ENCODE measurements around the gene DIPK1B.
"Not testable (repeated sequence)": the region's sequence is repeated elsewhere in the genome, so short reads cannot be mapped to it uniquely, and the experiment has no call there.

DIPK1B gene

DNA sequence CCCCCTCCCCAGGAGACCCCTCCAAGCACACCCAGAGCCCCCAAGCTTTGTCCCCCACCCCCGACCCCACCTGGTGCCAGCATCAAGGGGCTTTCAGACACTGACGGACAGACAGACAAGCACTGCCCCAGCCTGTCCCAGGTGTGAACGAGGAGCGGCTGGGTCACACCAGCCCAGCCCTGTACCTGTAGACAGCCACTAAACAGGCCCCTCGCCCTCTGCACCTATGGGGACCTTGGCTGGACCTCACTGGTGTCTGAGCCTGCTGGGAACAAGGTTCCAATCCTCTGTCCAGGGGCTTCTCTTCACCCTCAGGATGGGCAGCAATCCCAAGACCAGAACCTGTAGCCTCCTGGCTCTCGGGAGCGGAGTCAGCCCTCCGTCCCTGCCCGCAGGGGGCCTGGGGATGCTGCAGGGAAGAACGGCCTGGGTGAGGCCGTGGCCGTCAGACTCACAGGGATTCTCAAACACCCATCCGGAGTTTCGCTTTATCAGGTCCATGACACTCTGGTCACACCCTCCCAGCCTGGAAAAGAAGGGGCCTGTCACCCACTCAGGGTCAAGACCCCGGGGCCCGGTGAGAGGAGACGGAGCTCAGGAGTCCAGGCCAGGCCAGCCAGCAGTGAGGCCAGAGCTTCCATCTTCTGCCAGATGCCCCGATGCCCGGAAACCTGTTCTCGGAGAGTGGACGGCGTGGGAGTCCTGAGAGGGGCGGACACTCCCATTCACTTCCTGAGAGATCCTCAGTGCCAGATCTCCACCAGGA is 33.2 kb downstream of the DIPK1B start:
- in situ Hi-C loops (cut with MboI; ENCODE audit: low pct_unique_long_range_greater_than_20kb, low sequenced_read_pairs) = no loop called here

DNA sequence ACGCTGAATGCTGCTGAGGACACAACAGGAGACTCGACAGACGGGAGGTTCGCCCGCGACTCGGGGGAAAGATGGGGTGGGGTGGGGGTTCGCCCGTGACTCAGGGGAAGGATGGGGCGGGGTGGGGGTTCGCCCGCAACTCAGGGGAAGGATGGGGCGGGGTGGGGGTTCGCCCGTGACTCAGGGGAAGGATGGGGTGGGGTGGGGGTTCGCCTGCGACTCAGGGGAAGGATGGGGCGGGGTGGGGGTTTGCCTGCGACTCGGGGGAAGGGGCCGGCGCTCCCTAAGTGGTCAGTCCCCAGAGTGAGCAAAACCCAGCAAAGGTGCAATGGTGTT is 33.8 kb downstream of the DIPK1B start:
- in situ Hi-C loops (cut with MboI; ENCODE audit: low pct_unique_long_range_greater_than_20kb, low sequenced_read_pairs) = no loop called here
- no peak for DNase-seq

More for the DNA sequence above, 33.2 kb downstream of the DIPK1B start:
- no peak for DNase-seq

DNA sequence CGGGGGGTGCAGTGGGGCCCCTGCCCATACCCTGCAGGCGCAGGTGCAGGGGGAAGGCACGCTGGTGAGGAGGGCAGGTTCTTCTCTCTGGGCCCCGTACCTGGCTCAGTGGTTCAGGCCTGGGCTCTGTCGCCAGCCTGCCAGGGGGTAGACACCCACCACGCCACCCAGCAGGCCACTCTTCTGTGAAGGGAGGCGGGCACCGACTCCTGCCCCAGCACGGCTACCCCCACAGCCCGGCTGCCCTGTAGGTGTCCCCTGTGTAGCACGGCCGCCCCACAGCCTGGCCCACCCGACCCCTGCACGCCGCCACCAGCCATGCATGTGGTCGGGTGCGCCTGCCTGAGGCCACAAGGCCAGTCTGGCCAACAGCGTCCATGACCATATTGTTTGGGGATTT is 34.2 kb downstream of the DIPK1B start:
- in situ Hi-C loops (cut with MboI; ENCODE audit: low pct_unique_long_range_greater_than_20kb, low sequenced_read_pairs) = no loop called here
- DNase-seq = no peak

DNA sequence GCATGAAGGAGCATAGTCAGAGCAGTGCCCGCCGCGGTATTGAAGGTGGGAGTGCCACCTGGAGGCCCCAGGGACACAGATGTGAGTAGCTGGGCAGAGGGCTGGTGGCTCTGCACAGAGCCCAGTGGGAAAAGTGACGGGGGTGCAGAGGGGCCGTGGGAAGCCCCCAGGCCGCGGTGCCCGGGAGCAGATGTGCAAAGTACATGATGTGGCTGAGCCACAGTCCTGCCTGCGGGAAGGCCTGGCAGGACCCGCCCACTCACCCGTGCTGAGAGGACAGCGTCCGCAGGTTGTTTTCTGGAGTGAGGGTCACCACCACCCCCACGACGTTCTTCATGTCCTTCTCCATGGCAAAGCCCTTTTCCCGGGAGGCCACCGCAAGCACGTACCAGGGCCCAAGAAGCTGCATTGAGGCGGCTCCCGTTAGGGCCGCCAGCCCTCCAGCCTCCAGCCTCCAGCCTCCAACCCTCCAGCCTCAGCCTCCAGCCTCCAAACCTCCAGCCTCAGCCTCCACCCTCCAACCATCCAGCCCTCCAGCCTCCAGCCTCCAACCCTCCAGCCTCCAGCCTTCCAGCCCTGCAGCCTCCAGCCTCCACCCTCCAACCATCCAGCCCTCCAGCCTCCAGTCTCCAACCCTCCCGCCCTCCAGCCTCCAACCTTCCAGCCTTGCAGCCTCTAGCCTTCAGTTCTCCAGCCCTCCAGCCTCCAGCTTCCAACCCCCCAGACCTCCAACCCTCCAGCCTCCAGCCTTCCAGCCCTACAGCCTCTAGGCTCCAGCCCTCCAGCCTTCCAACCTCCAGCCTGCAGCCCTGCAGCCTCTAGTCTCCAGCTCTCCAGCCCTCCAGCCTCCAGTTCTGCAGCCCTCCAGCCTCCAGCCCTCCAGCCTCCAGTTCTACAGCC is 35.0 kb downstream of the DIPK1B start:
- in situ Hi-C loops (cut with MboI; ENCODE audit: low pct_unique_long_range_greater_than_20kb, low sequenced_read_pairs) = no loop called here

DNA sequence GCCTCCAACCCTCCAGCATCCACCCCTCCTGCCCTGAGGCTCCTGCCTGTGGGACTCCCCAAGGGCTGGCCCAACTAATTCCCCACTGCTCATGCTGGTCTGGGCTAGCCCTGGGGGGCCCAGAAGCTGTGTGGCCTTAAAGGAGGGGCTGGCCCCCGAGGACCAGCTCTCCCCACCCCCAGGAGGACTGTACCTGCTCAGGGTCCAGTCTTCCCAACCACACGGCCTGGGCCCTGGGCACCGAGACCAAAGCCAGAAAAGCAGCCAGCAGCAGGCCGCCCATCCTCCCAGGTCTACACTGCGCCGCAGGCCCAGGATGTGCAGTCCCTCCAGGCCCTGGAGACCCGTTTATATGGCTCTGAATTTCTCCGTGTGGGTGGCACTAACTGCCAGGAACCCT is 35.8 kb downstream of the DIPK1B start, which contains the start of gene LCN6:
Gene LCN6 (minus strand): TSS at position 325 of the 400 bp plus-strand sequence. CDS start 42 bp downstream, at position 283.
- DNase-seq = no peak
- in situ Hi-C loops (cut with MboI; ENCODE audit: low pct_unique_long_range_greater_than_20kb, low sequenced_read_pairs) = no loop called here

More for the DNA sequence above, 35.0 kb downstream of the DIPK1B start:
- no peak for DNase-seq

DNA sequence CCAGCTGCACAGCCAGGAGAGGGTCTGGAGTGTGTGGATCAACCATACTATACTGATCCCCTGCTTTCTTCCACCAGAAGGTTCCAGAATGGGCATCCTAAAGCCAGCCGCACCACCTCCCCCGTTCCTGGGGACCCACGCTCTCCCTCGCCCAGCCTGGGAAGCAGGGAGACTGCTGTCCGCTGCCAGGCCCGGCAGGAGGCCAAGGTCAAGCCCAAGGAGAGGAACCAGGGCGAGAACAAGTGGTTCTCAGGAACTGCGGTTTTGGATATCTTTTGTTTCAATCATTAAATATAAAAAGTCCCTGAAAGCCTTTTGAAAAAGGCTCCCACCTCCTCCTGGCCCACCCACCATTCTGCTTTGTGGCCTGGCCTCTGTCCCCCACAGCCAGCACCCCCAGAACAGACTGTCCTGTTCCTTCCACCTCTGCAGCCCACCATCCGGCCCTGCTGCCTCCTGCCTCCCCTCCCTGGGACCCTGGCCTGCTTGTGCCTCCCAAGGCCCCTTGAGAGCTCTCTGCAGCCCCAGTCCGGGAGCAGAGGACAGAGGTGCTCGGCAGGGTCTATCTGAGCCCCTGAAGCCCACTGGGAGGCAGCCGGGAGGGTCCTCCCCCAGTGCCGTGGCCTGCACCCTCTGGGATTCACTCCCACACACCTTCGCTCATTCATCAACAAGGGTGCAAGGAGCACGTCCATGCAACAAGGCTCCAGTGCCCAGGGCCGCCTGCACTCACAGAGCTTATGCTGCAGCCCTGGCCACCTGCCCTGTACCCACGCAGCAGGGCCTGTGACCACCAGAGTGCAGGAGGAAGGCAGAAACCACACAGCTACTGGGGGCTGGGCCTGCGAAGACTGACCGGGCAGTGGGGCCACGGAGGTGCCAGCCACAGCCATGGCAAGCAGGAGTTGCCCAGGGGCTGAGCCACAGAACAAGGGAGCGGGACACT is 36.6 kb downstream of the DIPK1B start:
- DNase-seq = no peak
- in situ Hi-C loops (cut with MboI; ENCODE audit: low pct_unique_long_range_greater_than_20kb, low sequenced_read_pairs) = no loop called here

DNA sequence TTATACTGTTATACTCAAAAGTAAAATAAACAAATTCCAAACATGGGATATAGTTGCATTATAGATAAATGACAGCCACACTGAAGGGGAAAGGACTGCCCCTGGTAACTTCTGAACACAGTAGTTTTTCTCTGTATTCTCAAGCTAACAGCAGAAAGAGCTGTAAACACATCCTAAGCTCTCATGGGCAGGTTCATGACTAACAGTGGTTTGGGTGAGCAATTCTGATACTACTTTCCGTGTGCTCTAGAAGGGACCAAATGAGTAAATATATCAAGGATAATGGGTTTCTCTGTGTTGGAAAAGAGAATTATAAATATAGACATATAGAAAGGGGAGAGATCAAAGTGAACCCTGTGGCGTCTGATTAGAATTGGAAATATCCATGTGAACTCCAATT is 38.2 kb downstream of the DIPK1B start:
- in situ Hi-C loops (cut with MboI; ENCODE audit: low pct_unique_long_range_greater_than_20kb, low sequenced_read_pairs) = no loop called here
- no peak for DNase-seq

DNA sequence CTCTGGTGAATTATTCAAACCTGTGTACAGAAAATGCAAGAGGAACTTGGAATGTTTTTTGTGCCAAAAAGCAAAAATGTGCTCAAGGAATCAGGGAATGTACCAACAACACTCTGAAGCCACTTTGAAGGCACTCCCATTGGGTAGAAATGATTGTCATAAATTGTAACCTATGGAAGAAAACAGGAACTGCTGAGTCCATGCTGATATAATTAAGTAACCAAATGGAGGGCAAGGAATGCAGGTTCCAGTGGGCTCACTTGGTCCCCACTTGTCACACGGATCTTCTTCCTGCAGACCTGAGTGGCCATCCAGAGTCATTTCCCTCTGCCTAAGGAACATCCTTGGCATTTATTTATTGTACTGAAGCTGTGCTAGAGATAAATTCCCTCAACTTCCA is 38.9 kb downstream of the DIPK1B start:
- in situ Hi-C loops (cut with MboI; ENCODE audit: low pct_unique_long_range_greater_than_20kb, low sequenced_read_pairs) = no loop called here

DNA sequence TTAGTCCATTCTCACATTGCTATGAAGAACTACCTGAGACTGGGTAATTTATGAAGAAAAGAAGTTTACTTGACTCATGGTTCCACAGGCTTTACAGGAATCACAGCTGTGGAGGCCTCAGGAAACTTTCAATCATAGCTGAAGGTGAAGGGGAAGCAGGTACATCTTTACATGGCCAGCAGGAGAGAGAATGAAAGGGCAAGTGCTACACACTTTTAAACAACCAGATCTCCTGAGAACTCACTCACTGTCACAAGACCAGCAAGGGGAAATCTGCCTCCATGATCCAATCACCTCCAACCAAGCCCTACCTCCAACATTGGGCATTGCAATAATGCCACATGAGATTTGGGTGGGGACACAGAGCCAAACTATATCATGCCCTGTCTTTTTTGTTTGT is 39.4 kb downstream of the DIPK1B start:
- in situ Hi-C loops (cut with MboI; ENCODE audit: low pct_unique_long_range_greater_than_20kb, low sequenced_read_pairs) = no loop called here
- DNase-seq = no peak

More for the DNA sequence above, 38.9 kb downstream of the DIPK1B start:
- DNase-seq = no peak

DNA sequence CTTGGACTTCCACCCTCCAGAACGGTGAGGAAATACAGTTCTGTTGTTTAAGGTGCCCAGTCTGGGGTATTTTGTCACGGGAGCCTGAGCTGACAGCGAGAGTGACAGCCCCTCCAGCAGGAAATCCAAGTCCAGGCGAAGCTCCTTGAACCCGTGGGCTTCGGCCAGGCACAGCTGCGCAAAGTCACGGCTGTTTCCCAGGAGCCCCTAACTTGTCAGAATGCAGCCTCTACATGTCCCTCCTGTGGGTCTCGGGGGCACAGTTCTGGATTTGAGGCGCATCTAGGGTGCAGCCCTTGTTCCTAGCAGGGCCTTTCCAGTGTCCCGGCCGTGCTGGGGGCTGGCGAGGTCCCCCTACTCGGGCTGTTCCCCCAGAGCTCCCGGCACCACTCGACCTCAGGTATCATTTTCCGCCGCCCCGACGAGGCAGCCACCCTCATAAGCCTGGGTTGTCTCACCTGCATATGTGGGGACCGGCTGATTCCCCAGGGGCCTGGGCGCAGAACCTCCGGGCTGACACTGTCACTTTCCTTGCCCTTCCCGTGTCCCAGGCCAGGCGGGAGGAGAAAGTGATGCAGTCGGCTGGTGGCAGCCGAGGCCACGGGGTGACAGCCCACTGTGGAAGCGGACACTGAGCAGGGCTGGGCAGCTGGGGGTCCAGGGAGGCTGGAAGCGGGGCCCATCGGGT is 41.1 kb downstream of the DIPK1B start:
- no peak for DNase-seq
- in situ Hi-C loops (cut with MboI; ENCODE audit: low pct_unique_long_range_greater_than_20kb, low sequenced_read_pairs) = no loop called here

DNA sequence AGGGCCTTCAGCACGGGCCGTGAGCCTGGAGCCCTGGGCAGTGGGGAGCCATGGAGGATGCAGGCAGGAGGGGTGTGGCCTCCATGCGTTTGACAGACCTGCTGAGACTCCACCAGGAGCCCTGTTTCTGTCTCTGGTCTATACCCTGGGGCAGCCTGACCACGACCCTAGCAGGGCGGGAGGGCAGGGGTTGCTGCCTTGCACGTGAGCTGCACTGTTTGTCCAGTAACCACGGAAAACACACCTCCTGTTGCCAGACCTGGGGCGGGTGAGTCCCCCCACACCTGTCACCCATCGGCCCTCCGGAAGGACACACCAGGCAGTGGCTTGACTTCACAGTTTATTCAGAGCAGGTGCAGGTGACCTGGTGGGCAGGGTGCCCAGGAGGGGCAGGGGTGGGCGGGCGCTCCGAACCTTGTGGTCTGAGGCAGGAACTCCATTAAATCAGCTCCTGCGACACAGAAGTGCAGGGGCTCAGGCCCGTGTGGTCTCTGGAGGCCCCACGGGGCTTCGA is 41.7 kb downstream of the DIPK1B start:
- DNase-seq = no peak
- in situ Hi-C loops (cut with MboI; ENCODE audit: low pct_unique_long_range_greater_than_20kb, low sequenced_read_pairs) = no loop called here

DNA sequence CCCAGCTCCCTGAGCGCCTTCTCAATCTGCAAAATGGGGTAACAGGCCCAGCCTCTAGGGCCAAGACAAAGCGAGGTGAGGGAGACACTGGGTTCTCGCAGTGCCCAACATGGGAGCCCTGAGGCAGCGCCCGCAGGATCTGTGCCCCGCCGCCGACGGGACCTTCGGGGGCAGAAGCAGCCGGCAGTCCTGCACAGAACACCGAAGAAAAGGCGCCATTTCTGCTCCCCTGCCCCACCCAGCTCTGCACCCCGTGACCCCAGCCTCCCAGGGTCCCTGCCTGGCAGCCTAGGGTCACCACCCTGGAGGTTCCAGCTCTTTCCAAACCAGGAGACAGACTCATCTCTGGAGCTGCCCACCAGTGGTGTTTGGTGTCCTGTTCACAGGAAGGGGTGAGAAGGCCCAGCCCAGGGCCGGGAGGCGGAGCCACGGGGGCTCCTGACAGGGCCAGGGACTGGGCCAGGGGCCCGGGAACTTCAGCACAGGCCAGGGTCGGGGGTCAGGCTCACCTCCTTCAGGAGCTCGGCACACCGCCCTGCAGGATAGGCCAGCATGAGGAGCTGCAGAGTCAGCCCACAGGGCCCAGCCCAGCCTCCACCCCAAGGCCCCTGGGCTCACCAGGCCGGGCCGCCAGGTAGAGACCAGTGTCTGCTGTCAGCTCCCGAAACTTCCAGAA is 42.4 kb downstream of the DIPK1B start:
- DNase-seq = no peak
- in situ Hi-C loops (cut with MboI; ENCODE audit: low pct_unique_long_range_greater_than_20kb, low sequenced_read_pairs) = no loop called here

DNA sequence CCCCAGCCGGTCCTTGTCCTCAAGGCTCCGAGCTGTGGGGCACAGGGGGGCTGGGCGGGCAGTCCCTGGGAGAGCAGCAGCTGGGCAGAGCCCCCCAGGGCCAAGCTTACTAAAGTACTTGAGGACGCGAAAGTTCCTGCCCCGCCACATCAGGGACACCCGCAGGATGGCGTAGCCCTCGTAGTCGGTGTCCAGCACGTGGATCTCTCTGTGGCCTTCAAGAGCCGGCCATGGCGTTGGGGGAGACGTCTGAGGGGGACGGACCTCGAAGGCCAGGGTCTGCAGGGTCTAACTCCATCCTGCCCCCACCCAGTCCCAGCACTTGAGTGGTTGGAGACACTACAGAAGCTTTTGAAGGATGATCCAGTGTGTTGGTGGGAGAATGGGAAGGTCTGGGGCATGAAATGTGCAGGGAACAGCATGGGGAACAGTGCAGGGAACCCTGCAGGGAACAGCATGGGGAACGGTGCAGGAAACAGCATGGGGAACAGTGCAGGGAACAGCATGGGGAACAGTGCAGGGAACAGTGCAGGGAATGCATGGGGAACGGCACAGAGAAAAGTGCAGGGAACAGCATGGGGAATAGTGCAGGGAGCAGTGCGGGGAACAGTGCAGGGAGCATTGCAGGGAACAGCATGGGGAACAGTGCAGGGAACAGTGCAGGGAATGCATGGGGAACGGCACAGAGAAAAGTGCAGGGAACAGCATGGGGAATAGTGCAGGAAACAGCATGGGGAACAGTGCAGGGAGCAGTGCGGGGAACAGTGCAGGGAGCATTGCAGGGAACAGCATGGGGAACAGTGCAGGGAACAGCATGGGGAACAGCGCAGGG is 43.1 kb downstream of the DIPK1B start:
- DNase-seq; in situ Hi-C loops (cut with MboI; ENCODE audit: low pct_unique_long_range_greater_than_20kb, low sequenced_read_pairs): not testable (repeated sequence)

DNA sequence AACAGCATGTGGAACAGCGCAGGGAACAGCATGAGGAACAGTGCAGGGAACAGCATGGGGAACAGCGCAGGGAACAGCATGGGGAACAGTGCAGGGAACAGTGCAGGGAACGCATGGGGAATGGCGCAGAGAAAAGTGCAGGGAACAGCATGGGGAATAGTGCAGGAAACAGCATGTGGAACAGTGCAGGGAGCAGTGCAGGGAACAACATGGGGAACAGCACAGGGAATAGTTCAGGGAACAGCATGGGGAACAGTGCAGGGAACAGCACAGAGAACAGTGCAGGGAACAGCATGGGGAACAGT is 43.7 kb downstream of the DIPK1B start:
- no peak for DNase-seq
- in situ Hi-C loops (cut with MboI; ENCODE audit: low pct_unique_long_range_greater_than_20kb, low sequenced_read_pairs) = no loop called here

DNA sequence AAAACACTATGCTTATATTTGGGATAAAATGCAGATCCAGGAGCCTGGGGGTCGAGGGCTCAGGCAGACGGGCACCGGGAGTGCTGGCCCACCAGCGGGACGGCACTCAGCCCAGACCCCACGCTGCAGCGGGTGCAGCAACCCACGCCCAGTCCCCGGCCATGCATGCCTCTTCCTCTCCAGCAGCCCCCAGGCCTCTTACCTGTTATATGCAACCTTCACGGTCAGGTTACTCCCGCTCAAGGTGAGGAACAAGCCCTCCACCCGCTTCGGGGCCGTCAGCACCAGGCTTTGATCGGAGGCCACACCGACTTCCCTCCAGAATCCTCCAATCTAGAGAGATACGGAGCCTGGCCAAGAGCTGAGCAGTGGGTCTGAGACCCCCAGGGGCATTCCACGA is 44.5 kb downstream of the DIPK1B start:
- DNase-seq = no peak
- in situ Hi-C loops (cut with MboI; ENCODE audit: low pct_unique_long_range_greater_than_20kb, low sequenced_read_pairs) = no loop called here

DNA sequence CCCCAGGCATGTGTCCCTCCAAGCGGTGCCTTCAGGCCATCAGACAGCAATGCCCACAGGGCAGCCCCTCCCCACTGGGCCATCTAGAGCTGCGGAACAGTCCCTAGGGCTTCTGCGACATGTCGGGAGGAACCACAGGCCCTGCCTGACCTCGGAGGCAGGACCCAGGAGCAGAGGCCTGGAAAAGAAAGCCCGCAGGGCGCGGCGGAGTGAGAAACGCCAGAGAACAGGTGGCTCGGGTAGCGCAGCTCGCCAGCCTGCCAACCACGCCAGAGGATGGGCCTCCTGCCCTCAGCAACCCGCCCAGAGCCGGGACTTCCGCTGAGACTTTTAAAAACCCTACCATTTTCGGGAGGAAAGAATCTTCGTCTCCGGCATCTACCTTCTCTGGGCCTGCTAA is 45.0 kb downstream of the DIPK1B start:
- DNase-seq = no peak
- in situ Hi-C loops (cut with MboI; ENCODE audit: low pct_unique_long_range_greater_than_20kb, low sequenced_read_pairs) = no loop called here

DNA sequence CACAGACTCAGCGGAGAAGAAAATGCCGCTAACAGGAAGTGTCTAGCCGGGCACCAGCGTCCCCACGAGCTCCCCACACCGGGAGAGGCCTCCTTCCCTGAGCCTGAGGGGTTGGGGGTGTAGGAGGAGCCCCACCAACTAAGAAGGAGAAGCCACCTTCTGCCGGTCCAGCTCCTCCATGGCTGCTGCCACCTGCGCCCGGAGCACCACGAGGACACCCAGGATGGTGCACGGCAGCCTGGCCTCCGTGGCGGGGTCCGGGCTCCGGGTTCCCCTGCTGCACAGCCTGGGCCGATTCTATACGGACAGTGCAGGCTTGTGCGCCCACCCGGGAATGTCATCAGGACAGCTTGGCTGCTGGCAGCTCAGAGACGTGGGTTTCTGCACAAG is 45.4 kb downstream of the DIPK1B start:
- DNase-seq = no peak
- in situ Hi-C loops (cut with MboI; ENCODE audit: low pct_unique_long_range_greater_than_20kb, low sequenced_read_pairs) = no loop called here

Data from KBM-7 (cell line).